K562 (cell line): ENCODE results near the gene EYA3. TPM values are rescaled to one million over a fixed set of nuclear protein-coding genes. Genes with fewer than 3 reads are reported as not detected.
A peak's percentile ranks its signal among the peaks of the same experiment; 100 is the strongest.

Source experiments
- ZNF318 ChIP-seq, 2 experiments: fragments of 450-650 bp; IDR thresholded peaks; 2 replicates each; pipeline ENCODE4 v1.6.1; 2016; ENCODE audit warnings: mild to moderate bottlenecking in 2 of 2, borderline replicate concordance in 1 of 2, low read depth in 1 of 2, moderate library complexity in 1 of 2
- polyA plus RNA-seq, 8 experiments: library from polyadenylated mRNA; depleted of rRNA in 4 of 8; stranded (reverse) in 5 of 8; unstranded in 3 of 8; fragments of >200 nt; fragmentation: Nextera tagmentation in 2 of 8; fragmentation: Illumina TruSeq in 1 of 8; extraction: Ambion mirVana in 2 of 8; extraction: Trizol in 1 of 8; gene quantifications; 2 replicates each; pipeline versions ENCODE4 v1.2.1 to v1.2.3, GENCODE V29; 2011 to 2014; ENCODE audit warnings: inconsistent platforms in 1 of 8, missing spikeins in 1 of 8
- total RNA-seq, 7 experiments: library from RNA; depleted of rRNA in 6 of 7; stranded (reverse); fragments of >200 nt in 6 of 7; fragmentation: Illumina TruSeq in 2 of 7; extraction: Trizol in 2 of 7; gene quantifications; 2 replicates each; pipeline versions ENCODE4 v1.2.1 to v1.2.3, GENCODE V29; 2011 to 2021; ENCODE audit warnings: low replicate concordance in 1 of 7

EYA3 gene
- total and polyA plus RNA-seq, 9 of the 15 experiments (the other 6 are each of a cell fraction or from before 2014, with no cell fraction given), result 21.7 to 64.0 (median 43.6) TPM

- 0 out of 4 replicates have a peak, but pooled peaks of 1 of the 2 experiments have one; percentile 63 for TF ChIP-seq ZNF318 (IDR thresholded peaks at IDR 0.05; ENCODE audit: borderline replicate concordance in 1 of 2, low read depth in 1 of 2)
These were observed 47.2 kb upstream of the EYA3 start (continued) for GRCh38 chr1:28135371-28136168.
